Stimulated activated CD8-positive, alpha-beta memory T cell treated with anti-CD3 and anti-CD28 coated beads, Interleukin-15, amount 100 ng/mL, for 1 hour (primary cell): ENCODE data around the gene SLC25A25.

ENCODE experiments used
- DNase-seq: peaks from one replicate; pipeline ENCODE4 v3.0.0-alpha.2; 2020; ENCODE audit warnings: low read depth

The SLC25A25 gene

GRCh38 chr9:128096616-128097536, 28.8 kb downstream of the SLC25A25 start:
- no peak for DNase-seq

DNA sequence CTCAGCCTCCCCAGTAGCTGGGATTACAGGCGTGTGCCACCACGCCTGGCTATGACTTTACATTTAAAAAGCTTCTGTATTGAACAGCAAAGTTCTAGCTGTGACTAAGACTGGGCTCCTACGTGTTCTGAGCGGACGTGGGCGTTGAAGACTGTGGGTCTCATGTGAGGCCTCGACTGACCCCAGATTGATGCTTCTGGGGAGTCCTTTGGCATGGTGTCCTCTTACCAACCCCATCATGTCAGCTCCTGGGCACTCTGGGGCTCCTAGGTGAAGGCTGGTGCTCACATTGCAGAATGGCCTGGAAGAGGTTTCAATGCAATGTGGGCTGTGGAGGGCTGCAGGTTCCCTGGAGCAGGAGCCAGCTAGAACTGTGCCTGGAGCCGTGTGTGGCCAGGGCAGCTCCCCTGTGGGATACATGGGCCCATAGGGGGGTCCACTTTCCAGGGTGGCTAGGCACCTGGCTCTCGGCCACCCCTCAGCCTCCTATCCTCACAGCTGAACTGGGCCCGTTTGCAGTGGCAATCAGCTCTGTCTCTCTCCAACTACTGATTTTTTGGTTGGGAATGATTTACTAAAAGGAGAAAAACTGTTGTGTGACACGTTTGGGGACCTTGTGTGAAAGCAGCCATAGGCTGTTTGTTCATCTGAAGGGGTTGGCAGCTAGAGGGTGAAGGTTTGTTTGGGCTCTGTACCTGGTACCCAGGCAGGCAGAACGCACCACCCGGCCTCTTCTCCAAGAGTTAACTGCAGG, 29.7 kb downstream of the SLC25A25 start:
- DNase-seq, result no peak

- DNase-seq, result no peak
Observed at GRCh38 chr9:128098297-128099230, 30.5 kb downstream of the SLC25A25 start.

GRCh38 chr9:128099231-128099931, 31.3 kb downstream of the SLC25A25 start:
- DNase-seq, result no peak

GRCh38 chr9:128099932-128100491, 32.0 kb downstream of the SLC25A25 start:
- DNase-seq, result no peak

GRCh38 chr9:128100581-128100980, 32.5 kb downstream of the SLC25A25 start:
- no peak for DNase-seq

DNA sequence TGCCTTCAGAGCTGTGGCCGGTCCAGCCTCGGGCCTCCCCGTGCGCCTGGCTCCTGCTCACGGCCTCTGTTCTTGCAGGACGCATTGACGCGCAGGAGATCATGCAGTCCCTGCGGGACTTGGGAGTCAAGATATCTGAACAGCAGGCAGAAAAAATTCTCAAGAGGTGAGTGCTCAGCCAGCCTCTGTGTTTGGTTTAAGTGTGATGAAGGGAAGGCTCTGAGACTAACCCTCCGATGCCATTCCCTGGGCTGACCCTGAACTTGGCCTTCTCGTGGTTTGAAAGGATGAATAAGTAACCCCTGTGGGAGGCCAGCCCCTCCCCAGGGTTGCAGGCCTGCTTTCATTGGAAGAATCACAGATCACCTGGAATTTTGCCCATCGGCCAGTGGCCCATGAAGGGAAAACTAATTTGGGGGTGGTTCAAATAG, 33.2 kb downstream of the SLC25A25 start:
- DNase-seq, result no peak

- no peak for DNase-seq
Observed at GRCh38 chr9:128101690-128102089, 33.7 kb downstream of the SLC25A25 start.

- no peak for DNase-seq
Observed at GRCh38 chr9:128102196-128102595, 34.2 kb downstream of the SLC25A25 start.

- no peak for DNase-seq
Observed at GRCh38 chr9:128102861-128103588, 35.0 kb downstream of the SLC25A25 start.

- DNase-seq, result no peak
Observed at GRCh38 chr9:128103589-128103962, 35.5 kb downstream of the SLC25A25 start.

GRCh38 chr9:128104171-128104618, 36.2 kb downstream of the SLC25A25 start:
- no peak for DNase-seq

DNA sequence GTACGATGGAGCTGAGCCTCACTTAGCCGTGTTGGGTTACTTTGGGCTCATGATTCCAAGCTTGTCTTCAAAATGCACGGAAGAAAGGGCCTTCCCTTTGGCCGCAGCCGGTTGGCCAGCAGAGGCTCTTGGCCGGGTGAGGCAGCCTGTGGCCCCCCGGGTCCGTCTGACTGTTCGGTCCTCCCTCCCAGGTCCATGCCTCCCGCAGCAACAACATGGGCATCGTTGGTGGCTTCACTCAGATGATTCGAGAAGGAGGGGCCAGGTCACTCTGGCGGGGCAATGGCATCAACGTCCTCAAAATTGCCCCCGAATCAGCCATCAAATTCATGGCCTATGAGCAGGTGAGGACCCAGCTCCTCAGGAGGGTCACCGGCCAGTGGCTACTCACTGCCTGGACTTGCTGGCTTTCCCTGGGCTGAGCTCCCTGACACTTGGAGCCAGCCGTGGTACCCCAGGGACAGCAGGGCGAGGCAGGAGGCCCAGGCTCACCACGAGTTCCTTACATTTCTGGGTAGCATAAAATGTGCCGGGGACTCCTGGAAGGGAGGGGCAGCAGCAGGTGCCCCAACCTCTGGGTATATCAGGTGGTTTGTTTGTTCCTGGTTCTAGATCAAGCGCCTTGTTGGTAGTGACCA, 37.6 kb downstream of the SLC25A25 start:
- no peak for DNase-seq

- no peak for DNase-seq
Observed at GRCh38 chr9:128106181-128106939, 38.3 kb downstream of the SLC25A25 start.

DNA sequence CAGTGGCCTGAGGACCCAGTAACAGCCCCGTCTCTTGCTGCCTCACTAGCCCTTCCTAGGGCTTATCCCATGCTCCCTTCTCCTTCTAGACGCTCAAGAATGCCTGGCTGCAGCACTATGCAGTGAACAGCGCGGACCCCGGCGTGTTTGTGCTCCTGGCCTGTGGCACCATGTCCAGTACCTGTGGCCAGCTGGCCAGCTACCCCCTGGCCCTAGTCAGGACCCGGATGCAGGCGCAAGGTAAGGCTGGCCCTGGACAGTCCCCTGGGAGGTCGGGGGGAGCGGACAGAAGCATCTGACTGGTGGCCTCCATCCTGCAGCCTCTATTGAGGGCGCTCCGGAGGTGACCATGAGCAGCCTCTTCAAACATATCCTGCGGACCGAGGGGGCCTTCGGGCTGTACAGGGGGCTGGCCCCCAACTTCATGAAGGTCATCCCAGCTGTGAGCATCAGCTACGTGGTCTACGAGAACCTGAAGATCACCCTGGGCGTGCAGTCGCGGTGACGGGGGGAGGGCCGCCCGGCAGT, 39.0 kb downstream of the SLC25A25 start:
- no peak for DNase-seq

DNA sequence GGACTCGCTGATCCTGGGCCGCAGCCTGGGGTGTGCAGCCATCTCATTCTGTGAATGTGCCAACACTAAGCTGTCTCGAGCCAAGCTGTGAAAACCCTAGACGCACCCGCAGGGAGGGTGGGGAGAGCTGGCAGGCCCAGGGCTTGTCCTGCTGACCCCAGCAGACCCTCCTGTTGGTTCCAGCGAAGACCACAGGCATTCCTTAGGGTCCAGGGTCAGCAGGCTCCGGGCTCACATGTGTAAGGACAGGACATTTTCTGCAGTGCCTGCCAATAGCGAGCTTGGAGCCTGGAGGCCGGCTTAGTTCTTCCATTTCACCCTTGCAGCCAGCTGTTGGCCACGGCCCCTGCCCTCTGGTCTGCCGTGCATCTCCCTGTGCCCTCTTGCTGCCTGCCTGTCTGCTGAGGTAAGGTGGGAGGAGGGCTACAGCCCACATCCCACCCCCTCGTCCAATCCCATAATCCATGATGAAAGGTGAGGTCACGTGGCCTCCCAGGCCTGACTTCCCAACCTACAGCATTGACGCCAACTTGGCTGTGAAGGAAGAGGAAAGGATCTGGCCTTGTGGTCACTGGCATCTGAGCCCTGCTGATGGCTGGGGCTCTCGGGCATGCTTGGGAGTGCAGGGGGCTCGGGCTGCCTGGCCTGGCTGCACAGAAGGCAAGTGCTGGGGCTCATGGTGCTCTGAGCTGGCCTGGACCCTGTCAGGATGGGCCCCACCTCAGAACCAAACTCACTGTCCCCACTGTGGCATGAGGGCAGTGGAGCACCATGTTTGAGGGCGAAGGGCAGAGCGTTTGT, 39.6 kb downstream of the SLC25A25 start:
- no peak for DNase-seq

DNA sequence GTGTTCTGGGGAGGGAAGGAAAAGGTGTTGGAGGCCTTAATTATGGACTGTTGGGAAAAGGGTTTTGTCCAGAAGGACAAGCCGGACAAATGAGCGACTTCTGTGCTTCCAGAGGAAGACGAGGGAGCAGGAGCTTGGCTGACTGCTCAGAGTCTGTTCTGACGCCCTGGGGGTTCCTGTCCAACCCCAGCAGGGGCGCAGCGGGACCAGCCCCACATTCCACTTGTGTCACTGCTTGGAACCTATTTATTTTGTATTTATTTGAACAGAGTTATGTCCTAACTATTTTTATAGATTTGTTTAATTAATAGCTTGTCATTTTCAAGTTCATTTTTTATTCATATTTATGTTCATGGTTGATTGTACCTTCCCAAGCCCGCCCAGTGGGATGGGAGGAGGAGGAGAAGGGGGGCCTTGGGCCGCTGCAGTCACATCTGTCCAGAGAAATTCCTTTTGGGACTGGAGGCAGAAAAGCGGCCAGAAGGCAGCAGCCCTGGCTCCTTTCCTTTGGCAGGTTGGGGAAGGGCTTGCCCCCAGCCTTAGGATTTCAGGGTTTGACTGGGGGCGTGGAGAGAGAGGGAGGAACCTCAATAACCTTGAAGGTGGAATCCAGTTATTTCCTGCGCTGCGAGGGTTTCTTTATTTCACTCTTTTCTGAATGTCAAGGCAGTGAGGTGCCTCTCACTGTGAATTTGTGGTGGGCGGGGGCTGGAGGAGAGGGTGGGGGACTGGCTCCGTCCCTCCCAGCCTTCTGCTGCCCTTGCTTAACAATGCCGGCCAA, 40.4 kb downstream of the SLC25A25 start:
- DNase-seq, result no peak
